IMR-90 (cell line): ENCODE data around the gene PLA2G12B. TPM values are rescaled to one million over a fixed set of nuclear protein-coding genes. Genes with fewer than 3 reads are reported as not detected.

Experiments
- ATAC-seq: fragments of 200-7000 bp; cut with Tn5 transposase; 2 replicates; pipeline ENCODE4 v1.9.1; 2020; ENCODE audit warnings: low read depth, mild to moderate bottlenecking, moderate library complexity
- BruUV-seq: library from RNA; stranded (reverse); fragments of 400-500 nt; replicated peaks from 2 replicates; lab custom pipeline; 2021; lab: Mats Ljungman, UMichigan
- CTCF ChIA-PET: fragments of 300-600 bp; formaldehyde crosslinking; extraction: SDS; loops from one replicate; lab custom pipeline; 2021; ENCODE audit warnings: antibody characterized with exemption; lab: Yijun Ruan, JAX
- POLR2A ChIA-PET: fragments of 300-600 bp; sonication (Branson Sonifier 250); formaldehyde crosslinking; loops from one replicate; lab custom pipeline; 2022; ENCODE audit warnings: antibody characterized with exemption; ENCODE audit not compliant: unreplicated experiment; lab: Charles Lee
- DNase-seq: peaks from one replicate; pipeline ENCODE4 v3.0.0; 2013
- H2AFZ ChIP-seq: replicated peaks from 2 replicates; pipeline ENCODE3; 2013; ENCODE audit warnings: low read length, mild to moderate bottlenecking; ENCODE audit not compliant: poor library complexity
- H2AK5ac ChIP-seq: 2 replicates; pipeline ENCODE4 v1.6.1; 2013; ENCODE audit warnings: low read depth, low read length, inconsistent platforms
- H2AK9ac ChIP-seq: replicated peaks from 2 replicates; pipeline ENCODE3; 2013; ENCODE audit warnings: mild to moderate bottlenecking, low read depth, low read length, moderate library complexity; ENCODE audit not compliant: poor library complexity
- H2BK120ac ChIP-seq: 2 replicates; pipeline ENCODE4 v1.6.1; 2013; ENCODE audit warnings: low read depth, low read length, inconsistent platforms
- H2BK15ac ChIP-seq: 3 replicates; pipeline ENCODE4 v1.6.1; 2013; ENCODE audit warnings: low read depth, low read length, inconsistent platforms
- H2BK20ac ChIP-seq: 2 replicates; pipeline ENCODE4 v1.6.1; 2013; ENCODE audit warnings: low read depth, mild to moderate bottlenecking, inconsistent platforms, low read length, moderate library complexity
- H2BK5ac ChIP-seq: 2 replicates; pipeline ENCODE4 v1.6.1; 2013; ENCODE audit warnings: mild to moderate bottlenecking, low read depth, low read length, inconsistent platforms; ENCODE audit not compliant: poor library complexity, severe bottlenecking
- H3K14ac ChIP-seq: replicated peaks from 2 replicates; pipeline ENCODE4 v1.6.1; 2013; ENCODE audit warnings: low read depth, low read length, inconsistent platforms
- H3K18ac ChIP-seq: 2 replicates; pipeline ENCODE4 v1.6.1; 2013; ENCODE audit warnings: low read depth, low read length, control low read depth
- H3K23ac ChIP-seq: 2 replicates; pipeline ENCODE4 v1.6.1; 2013; ENCODE audit warnings: low read depth, low read length, inconsistent platforms
- H3K27ac ChIP-seq: 2 replicates; pipeline ENCODE4 v1.5.1; 2013; ENCODE audit warnings: mild to moderate bottlenecking, control low read depth, low read length; ENCODE audit not compliant: insufficient read depth
- H3K27me3 ChIP-seq: 2 replicates; pipeline ENCODE4 v1.6.1; 2013; ENCODE audit warnings: low read length; ENCODE audit not compliant: control insufficient read depth, insufficient read depth
- H3K36me3 ChIP-seq: 2 replicates; pipeline ENCODE4 v1.6.1; 2013; ENCODE audit warnings: low read length, mixed read lengths; ENCODE audit not compliant: control insufficient read depth, insufficient read depth
- H3K4ac ChIP-seq: 2 replicates; pipeline ENCODE4 v1.6.1; 2013; ENCODE audit warnings: low read depth, low read length, inconsistent platforms
- H3K4me1 ChIP-seq: 2 replicates; pipeline ENCODE4 v1.6.1; 2013; ENCODE audit warnings: low read length, mixed read lengths; ENCODE audit not compliant: control insufficient read depth, insufficient read depth
- H3K4me2 ChIP-seq: 2 replicates; pipeline ENCODE4 v1.6.1; 2013; ENCODE audit warnings: low read depth, mild to moderate bottlenecking, control low read depth, low read length, moderate library complexity
- H3K4me3 ChIP-seq: 2 replicates; pipeline ENCODE4 v1.5.1; 2013; ENCODE audit warnings: low read depth, mild to moderate bottlenecking, control low read depth, low read length, moderate library complexity; ENCODE audit not compliant: insufficient read depth
- H3K56ac ChIP-seq: 2 replicates; pipeline ENCODE4 v1.6.1; 2013; ENCODE audit warnings: low read length, inconsistent platforms; ENCODE audit not compliant: insufficient read depth; ENCODE audit errors: extremely low read depth
- H3K79me1 ChIP-seq, 2 experiments: 2 replicates each; pipeline ENCODE4 v1.6.1; 2013; ENCODE audit warnings: low read length in 2 of 2, inconsistent platforms in 1 of 2, low read depth in 1 of 2
- H3K9ac ChIP-seq: 2 replicates; pipeline ENCODE4 v1.6.1; 2013; ENCODE audit warnings: low read depth, low read length, control low read depth
- H3K9me1 ChIP-seq: 2 replicates; pipeline ENCODE4 v1.6.1; 2013; ENCODE audit warnings: low read length, inconsistent platforms; ENCODE audit not compliant: insufficient read depth
- H3K9me3 ChIP-seq: 2 replicates; pipeline ENCODE4 v1.6.1; 2013; ENCODE audit warnings: low read length; ENCODE audit not compliant: control insufficient read depth, insufficient read depth
- H4K20me1 ChIP-seq: 2 replicates; pipeline ENCODE4 v1.6.1; 2013; ENCODE audit warnings: low read length, inconsistent platforms; ENCODE audit not compliant: insufficient read depth
- H4K5ac ChIP-seq: 2 replicates; pipeline ENCODE4 v1.6.1; 2013; ENCODE audit warnings: mild to moderate bottlenecking, low read depth, low read length, control low read depth
- H4K8ac ChIP-seq, 2 experiments: 2 replicates each; pipeline ENCODE4 v1.6.1; 2013; ENCODE audit warnings: low read depth in 2 of 2, low read length in 2 of 2, control low read depth in 1 of 2, inconsistent platforms in 1 of 2
- H4K91ac ChIP-seq: 2 replicates; pipeline ENCODE4 v1.6.1; 2013; ENCODE audit warnings: low read depth, low read length, inconsistent platforms; ENCODE audit not compliant: insufficient read depth
- BHLHE40 ChIP-seq: fragments of 150-350 bp; IDR thresholded peaks from 2 replicates; pipeline ENCODE4 v1.6.1; 2016; ENCODE audit warnings: mild to moderate bottlenecking, low read depth, low read length
- CEBPB ChIP-seq: IDR thresholded peaks from 2 replicates; pipeline ENCODE4 v1.6.1; 2012; ENCODE audit warnings: low read depth, low read length, improper control_type of control experiment
- CHD1 ChIP-seq: IDR thresholded peaks from 2 replicates; pipeline ENCODE4 v1.6.1; 2012; ENCODE audit warnings: low read depth, low read length, improper control_type of control experiment
- CTCF ChIP-seq: conservative IDR thresholded peaks from 2 replicates; pipeline ENCODE4 v1.5.1; 2012; ENCODE audit warnings: mild to moderate bottlenecking, low read depth, low read length, improper control_type of control experiment
- ELK1 ChIP-seq: fragments of 150-350 bp; IDR thresholded peaks from 2 replicates; pipeline ENCODE4 v1.6.1; 2016; ENCODE audit warnings: low read depth, mild to moderate bottlenecking, low read length, moderate library complexity, borderline replicate concordance
- FOS ChIP-seq: fragments of 150-350 bp; IDR thresholded peaks from 2 replicates; pipeline ENCODE4 v1.6.1; 2016; ENCODE audit warnings: low read depth, low read length
- MAFK ChIP-seq: IDR thresholded peaks from 2 replicates; pipeline ENCODE4 v1.6.1; 2012; ENCODE audit warnings: low read depth, low read length, improper control_type of control experiment
- MAZ ChIP-seq: IDR thresholded peaks from 2 replicates; pipeline ENCODE4 v1.6.1; 2012; ENCODE audit warnings: low read depth, mild to moderate bottlenecking, low read length, improper control_type of control experiment, moderate library complexity, borderline replicate concordance
- MXI1 ChIP-seq: IDR thresholded peaks from 2 replicates; pipeline ENCODE4 v1.6.1; 2012; ENCODE audit warnings: low read depth, mild to moderate bottlenecking, low read length, moderate library complexity, borderline replicate concordance
- NFE2L2 ChIP-seq: fragments of 150-350 bp; IDR thresholded peaks from 2 replicates; pipeline ENCODE4 v1.6.1; 2016; ENCODE audit warnings: low read depth, mild to moderate bottlenecking, low read length
- POLR2A ChIP-seq: IDR thresholded peaks from 2 replicates; pipeline ENCODE4 v1.6.1; 2012; ENCODE audit warnings: mild to moderate bottlenecking, low read depth, low read length
- RAD21 ChIP-seq: IDR thresholded peaks from 2 replicates; pipeline ENCODE4 v1.6.1; 2012; ENCODE audit warnings: low read length, improper control_type of control experiment
- RCOR1 ChIP-seq: IDR thresholded peaks from 2 replicates; pipeline ENCODE4 v1.6.1; 2012; ENCODE audit warnings: mild to moderate bottlenecking, low read length, improper control_type of control experiment; ENCODE audit not compliant: insufficient replicate concordance
- RFX5 ChIP-seq: IDR thresholded peaks from 2 replicates; pipeline ENCODE4 v1.8.0; 2012; ENCODE audit warnings: low read depth, mild to moderate bottlenecking, low read length, moderate library complexity
- SMC3 ChIP-seq: fragments of 150-350 bp; IDR thresholded peaks from 2 replicates; pipeline ENCODE4 v1.6.1; 2016; ENCODE audit warnings: low read depth, mild to moderate bottlenecking, antibody characterized with exemption, low read length, moderate library complexity
- USF2 ChIP-seq: fragments of 150-350 bp; IDR thresholded peaks from 2 replicates; pipeline ENCODE4 v1.6.1; 2017; ENCODE audit warnings: mild to moderate bottlenecking, antibody characterized with exemption, low read length, low read depth
- dilution Hi-C: fragments of 300-500 bp; cut with HindIII; formaldehyde crosslinking; loops from one replicate; pipeline ENCODE4 v1.14.3; 2018; ENCODE audit warnings: low sequenced_read_pairs; ENCODE audit not compliant: unreplicated experiment
- in situ Hi-C: fragments of 300-500 bp; cut with MboI; formaldehyde crosslinking; loops from 3 replicates; pipeline ENCODE4 v1.14.3; 2019; ENCODE audit warnings: low sequenced_read_pairs, inconsistent platforms, mixed read lengths
- intact Hi-C: fragments of 100-400 bp; cut with micrococcal nuclease; formaldehyde crosslinking; loops from 2 replicates; pipeline ENCODE4 v1.10.0; 2022
- polyA plus RNA-seq, 3 experiments: library from polyadenylated mRNA; depleted of rRNA; stranded (reverse); fragments of >200 nt; gene quantifications; 2 replicates each; pipeline ENCODE4 v1.2.3, GENCODE V29; 2012; ENCODE audit warnings: low replicate concordance in 1 of 3
- total RNA-seq: library from RNA; depleted of rRNA; stranded (reverse); fragments of >200 nt; gene quantifications from 2 replicates; pipeline ENCODE4 v1.2.3, GENCODE V29; 2012

Gene PLA2G12B
- total and polyA plus RNA-seq, 2 of the 4 experiments (the other 2 are of a cell fraction): not detected

- intact Hi-C loops: no loop called here
- H3K4me2 ChIP-seq: no peak overlapping the region
- BruUV-seq: no TSS peak
Observed at GRCh38 chr10:72956001-72956400, 1.4 kb upstream of the PLA2G12B start.

More at GRCh38 chr10:72956001-72956400, 1.4 kb upstream of the PLA2G12B start:
- H2BK15ac ChIP-seq: no peak overlapping the region
- in situ Hi-C loops: no loop called here
- H2AFZ ChIP-seq: no peak overlapping the region
- no peaks in the 10 kb centered on the region; the same call in 1 of the 2 replicates for H3K9me3 ChIP-seq
- H3K9ac ChIP-seq: no peak overlapping the region
- ATAC-seq: no peak
- H3K4me1 ChIP-seq: no peaks in the 10 kb centered on the region
- H4K8ac ChIP-seq: no peak overlapping the region
- H2BK5ac ChIP-seq: no peak overlapping the region
- TF ChIP-seq MAZ: no peak
- no peak for TF ChIP-seq CEBPB
- TF ChIP-seq FOS: no peak
- TF ChIP-seq ELK1: no peak
- TF ChIP-seq BHLHE40: no peak
- TF ChIP-seq RCOR1: no peak
- no peak for TF ChIP-seq CTCF
- no peak for TF ChIP-seq POLR2A
- TF ChIP-seq SMC3: no peak
- TF ChIP-seq MXI1: no peak
- no peak for TF ChIP-seq RAD21
- no peak for TF ChIP-seq MAFK
- TF ChIP-seq NFE2L2: no peak
- TF ChIP-seq RFX5: no peak
- TF ChIP-seq USF2: no peak
- no peak for TF ChIP-seq CHD1
- no peak for DNase-seq
- H3K14ac ChIP-seq: no peak overlapping the region
- peaks cover 24% of the 10 kb centered on the region for H3K27me3 ChIP-seq
- H3K36me3 ChIP-seq: no peaks in the 10 kb centered on the region
- CTCF ChIA-PET: interaction anchor here (1.0 kb wide), 1 partner anchor 16 kb away, joined by 3 read pairs; no protein-coding TSS in a partner anchor
- H2AK9ac ChIP-seq: no peak overlapping the region
- POLR2A ChIA-PET: no interaction called here
- no peaks in the 10 kb centered on the region for H3K79me1 ChIP-seq
- dilution Hi-C loops: no loop called here
- no peak overlapping the region for H4K5ac ChIP-seq
- no peak overlapping the region for H2BK120ac ChIP-seq
- H3K56ac ChIP-seq: no peak overlapping the region
- H2BK20ac ChIP-seq: no peak overlapping the region
- H2AK5ac ChIP-seq: no peak overlapping the region
- H4K91ac ChIP-seq: no peak overlapping the region
- no peak overlapping the region for H3K23ac ChIP-seq
- no peak overlapping the region for H3K18ac ChIP-seq
- no peaks in the 10 kb centered on the region for H3K9me1 ChIP-seq
- H3K4ac ChIP-seq: no peak overlapping the region
- no peaks in the 10 kb centered on the region for H4K20me1 ChIP-seq
- no peak overlapping the region for H3K27ac ChIP-seq
- H3K4me3 ChIP-seq: no peak overlapping the region
